Naive thymus-derived CD4-positive, alpha-beta T cell (primary cell): ENCODE results near the gene PIEZO2. TPM values are rescaled to one million over a fixed set of nuclear protein-coding genes. Genes with fewer than 3 reads are reported as not detected.

Experiments used
- ATAC-seq: fragments of 150-1000 bp; cut with Tn5 transposase; 2 replicates; pipeline ENCODE4 v1.10.0; 2021; ENCODE audit warnings: mild to moderate bottlenecking, moderate library complexity
- CTCF ChIA-PET: fragments of 350-600 bp; sonication (Branson Sonifier 250); formaldehyde crosslinking; loops from one replicate; lab custom pipeline; 2021; ENCODE audit warnings: antibody characterized with exemption; lab: Charles Lee
- POLR2A ChIA-PET: fragments of 350-600 bp; sonication (Branson Sonifier 250); formaldehyde crosslinking; loops from one replicate; lab custom pipeline; 2021; ENCODE audit warnings: antibody characterized with exemption, inconsistent platforms; lab: Charles Lee
- DNase-seq, 9 donors: peaks; one replicate each; pipeline versions ENCODE4 v3.0.0 to v3.0.0-alpha.2; 2020 to 2022; ENCODE audit warnings: mixed read lengths in 1 of 9
- H3K27ac ChIP-seq: one replicate; pipeline ENCODE4 v1.7.0; 2013; ENCODE audit warnings: mild to moderate bottlenecking, low read depth, low read length, moderate library complexity
- H3K27me3 ChIP-seq, 2 donors: one replicate each; pipeline ENCODE4 v1.7.0; 2013; ENCODE audit warnings: low read length in 2 of 2, mild to moderate bottlenecking in 2 of 2, moderate library complexity in 2 of 2; ENCODE audit not compliant: control insufficient read depth in 2 of 2, insufficient read depth in 2 of 2
- H3K36me3 ChIP-seq, 3 experiments: 1 replicate in 2 of 3; 2 replicates in 1 of 3; pipeline ENCODE4 v1.7.0; 2013; ENCODE audit warnings: low read length in 3 of 3, mild to moderate bottlenecking in 3 of 3, moderate library complexity in 1 of 3; ENCODE audit not compliant: insufficient read depth in 3 of 3, control insufficient read depth in 2 of 3
- H3K4me1 ChIP-seq, 2 donors: one replicate each; pipeline ENCODE4 v1.7.0; 2013; ENCODE audit warnings: low read length in 2 of 2, mild to moderate bottlenecking in 2 of 2, moderate library complexity in 1 of 2; ENCODE audit not compliant: control insufficient read depth in 2 of 2, insufficient read depth in 2 of 2
- H3K4me3 ChIP-seq: 2 replicates; pipeline ENCODE4 v1.7.0; 2013; ENCODE audit warnings: mild to moderate bottlenecking, low read length
- H3K9me3 ChIP-seq, 3 experiments: 1 replicate in 2 of 3; 2 replicates in 1 of 3; pipeline ENCODE4 v1.7.0; 2013; ENCODE audit warnings: low read length in 3 of 3; ENCODE audit not compliant: control insufficient read depth in 2 of 3
- H3K27ac Mint-ChIP-seq, 9 donors: one replicate each; pipeline ENCODE4 v1.8.0; 2020 to 2022; ENCODE audit warnings: mixed read lengths in 9 of 9, mild to moderate bottlenecking in 8 of 9, moderate library complexity in 5 of 9, inconsistent platforms in 2 of 9
- H3K27me3 Mint-ChIP-seq, 5 donors: one replicate each; pipeline ENCODE4 v1.8.0; 2021 to 2022; ENCODE audit warnings: mixed read lengths in 5 of 5, mild to moderate bottlenecking in 1 of 5
- H3K36me3 Mint-ChIP-seq, 5 donors: one replicate each; pipeline ENCODE4 v1.8.0; 2020 to 2022; ENCODE audit warnings: mixed read lengths in 5 of 5, mild to moderate bottlenecking in 3 of 5, inconsistent platforms in 1 of 5
- H3K4me1 Mint-ChIP-seq, 7 donors: one replicate each; pipeline ENCODE4 v1.8.0; 2020 to 2022; ENCODE audit warnings: mixed read lengths in 7 of 7, mild to moderate bottlenecking in 3 of 7, inconsistent platforms in 1 of 7
- H3K4me3 Mint-ChIP-seq, 10 donors: one replicate each; pipeline ENCODE4 v1.8.0; 2020 to 2022; ENCODE audit warnings: mild to moderate bottlenecking in 10 of 10, mixed read lengths in 10 of 10, moderate library complexity in 6 of 10, inconsistent platforms in 2 of 10
- H3K9me3 Mint-ChIP-seq, 11 donors: one replicate each; pipeline ENCODE4 v1.8.0; 2020 to 2022; ENCODE audit warnings: mixed read lengths in 11 of 11, mild to moderate bottlenecking in 4 of 11, inconsistent platforms in 1 of 11, moderate library complexity in 1 of 11
- intact Hi-C, 2 donors: fragments of 100-400 bp; cut with micrococcal nuclease; formaldehyde crosslinking; loops; one replicate each; pipeline ENCODE4 v1.15.1; 2023
- polyA plus RNA-seq, 2 donors: library from polyadenylated mRNA; unstranded; fragments of 300-500 nt; fragmentation: Illumina TruSeq; gene quantifications; one replicate each; pipeline ENCODE4 v1.2.3, GENCODE V29; 2021
- total RNA-seq, 6 experiments: library from RNA in 5 of 6; stranded (reverse) in 5 of 6; gene quantifications; 1 replicate in 5 of 6; 2 replicates in 1 of 6; pipeline ENCODE4 v1.2.3 and lab custom pipeline; 2021 to 2026

PIEZO2 gene
- total and polyA plus RNA-seq, 7 experiments from 2014 or later = not detected

DNA sequence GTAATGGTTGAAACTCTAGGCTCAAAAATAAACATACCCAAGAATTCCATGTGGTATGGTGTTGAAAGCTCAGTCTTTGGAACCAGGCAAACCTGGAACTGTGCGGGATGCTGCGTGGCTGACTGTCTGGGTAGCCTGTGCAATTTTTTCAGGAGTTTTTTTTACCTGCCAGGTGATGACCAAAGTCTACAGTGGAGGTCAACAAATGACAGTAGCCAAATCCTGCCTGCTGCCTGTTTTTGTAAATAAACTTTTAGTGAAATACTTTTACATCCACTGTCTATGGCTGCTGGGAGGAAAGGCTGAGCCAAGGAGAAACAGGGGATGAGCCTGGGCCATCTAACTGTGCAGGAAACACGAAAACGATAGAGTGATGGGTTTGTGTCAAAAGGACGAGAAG lies 240.6 kb downstream of the PIEZO2 start:
- ChIA-PET POLR2A (no interaction called here), CTCF (no interaction called here)
- Histone ChIP-seq H3K4me3 (no peak overlapping the region), H3K27me3 (no peaks in the 10 kb centered on the region), H3K9me3 (no peaks in the 10 kb centered on the region), H3K4me1 (no peaks in the 10 kb centered on the region), H3K36me3 (no peaks in the 10 kb centered on the region), H3K27ac (no peak overlapping the region)
- intact Hi-C loops = no loop called here
- Mint-ChIP-seq H3K27ac (no peak overlapping the region), H3K4me3 (no peak overlapping the region), H3K9me3 (peaks cover 0 to 3% (median 0%) of the 10 kb centered on the region in 11 donors), H3K27me3 (peaks cover 0 to 10% (median 0%) of the 10 kb centered on the region in 5 donors), H3K36me3 (no peaks in the 10 kb centered on the region), H3K4me1 (peaks cover 0 to under 1% (median 0%) of the 10 kb centered on the region in 7 donors)
- DNase-seq (no peak), ATAC-seq (no peak)

DNA sequence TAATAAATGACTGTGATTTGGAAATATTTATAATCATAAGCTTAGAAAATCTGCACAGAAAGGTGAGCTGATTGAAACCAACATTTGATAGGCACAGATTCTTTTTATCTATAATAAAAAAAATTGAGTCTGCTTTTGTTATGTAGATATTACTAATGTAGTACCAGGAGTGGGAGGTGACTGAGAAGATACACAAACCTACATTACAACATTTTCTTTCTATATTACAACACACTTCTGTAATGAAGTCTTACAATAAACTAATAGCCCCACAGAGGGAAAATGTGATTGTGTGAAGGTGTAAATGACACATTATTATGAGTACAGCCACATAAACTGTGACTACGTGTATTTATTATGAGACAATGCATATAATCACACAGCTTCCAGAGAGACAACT lies 241.6 kb downstream of the PIEZO2 start:
- Histone ChIP-seq H3K27me3 (no peaks in the 10 kb centered on the region), H3K4me3 (no peak overlapping the region), H3K4me1 (no peaks in the 10 kb centered on the region), H3K27ac (no peak overlapping the region), H3K36me3 (no peaks in the 10 kb centered on the region), H3K9me3 (no peaks in the 10 kb centered on the region)
- DNase-seq = no peak
- ATAC-seq = no peak
- intact Hi-C loops = no loop called here
- Mint-ChIP-seq H3K27me3 (peaks cover 0 to 11% (median 0%) of the 10 kb centered on the region in 5 donors), H3K9me3 (peaks cover 0 to 3% (median 0%) of the 10 kb centered on the region in 11 donors), H3K4me1 (peaks cover 0 to 1% (median 0%) of the 10 kb centered on the region in 7 donors), H3K36me3 (no peaks in the 10 kb centered on the region), H3K4me3 (no peak overlapping the region), H3K27ac (no peak overlapping the region)
- CTCF ChIA-PET = no interaction called here
- POLR2A ChIA-PET = interaction anchor here (0.7 kb wide), 1 partner anchor 33 kb away, joined by 3 read pairs; no protein-coding TSS in a partner anchor

DNA sequence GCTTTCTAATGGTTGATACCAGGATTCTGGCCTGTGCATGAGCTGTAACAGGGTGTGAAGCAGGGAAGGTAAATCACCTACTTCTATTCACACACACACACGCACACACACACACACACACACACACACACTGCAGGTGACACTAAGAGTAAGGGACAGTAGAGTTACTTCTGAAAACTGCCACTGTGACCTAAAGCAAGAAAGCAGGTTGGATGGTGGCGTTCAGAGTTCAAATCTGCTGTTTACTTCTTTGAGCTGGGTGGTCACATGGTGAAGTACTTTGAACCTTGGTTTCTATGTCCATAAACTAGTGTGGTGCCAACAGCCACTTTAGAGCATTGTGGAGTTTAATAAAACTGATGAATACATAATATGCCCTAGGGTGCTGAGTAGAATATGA lies 248.0 kb downstream of the PIEZO2 start:
- DNase-seq (no peak), ATAC-seq (no peak)
- Histone ChIP-seq H3K9me3 (no peaks in the 10 kb centered on the region), H3K27me3 (no peaks in the 10 kb centered on the region), H3K4me1 (no peaks in the 10 kb centered on the region), H3K4me3 (no peak overlapping the region), H3K36me3 (no peaks in the 10 kb centered on the region), H3K27ac (no peak overlapping the region)
- CTCF ChIA-PET = no interaction called here
- POLR2A ChIA-PET = no interaction called here
- intact Hi-C loops = no loop called here
- Mint-ChIP-seq H3K9me3 (no peaks in the 10 kb centered on the region), H3K27ac (no peak overlapping the region), H3K36me3 (no peaks in the 10 kb centered on the region), H3K4me1 (peaks cover 0 to 1% (median 0%) of the 10 kb centered on the region in 7 donors), H3K4me3 (no peak overlapping the region), H3K27me3 (peaks cover 0 to 14% (median 0%) of the 10 kb centered on the region in 5 donors)

DNA sequence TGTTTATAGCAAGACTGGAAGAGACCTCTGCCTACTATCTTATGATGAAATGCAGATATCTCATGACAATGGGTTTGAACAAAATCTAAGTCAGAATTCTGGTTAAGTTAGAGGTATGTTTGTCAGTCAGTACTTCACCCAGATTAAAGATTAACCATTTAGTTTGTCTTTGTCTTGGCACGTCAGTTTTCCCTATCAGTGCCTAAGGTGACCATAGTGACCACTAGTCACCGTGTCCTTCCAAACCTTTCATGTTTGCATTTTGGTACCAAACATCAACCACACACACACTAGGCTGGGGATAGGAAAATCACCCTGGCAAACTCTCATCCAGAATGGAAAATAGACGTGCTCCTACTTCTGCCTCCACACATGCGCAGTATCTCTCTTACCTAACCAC lies 248.9 kb downstream of the PIEZO2 start:
- Histone ChIP-seq H3K4me3 (no peak overlapping the region), H3K27ac (no peak overlapping the region), H3K9me3 (no peaks in the 10 kb centered on the region), H3K27me3 (no peaks in the 10 kb centered on the region), H3K36me3 (no peaks in the 10 kb centered on the region), H3K4me1 (no peaks in the 10 kb centered on the region)
- Mint-ChIP-seq H3K27me3 (peaks cover 0 to 14% (median 0%) of the 10 kb centered on the region in 5 donors), H3K27ac (no peak overlapping the region), H3K9me3 (no peaks in the 10 kb centered on the region), H3K36me3 (no peaks in the 10 kb centered on the region), H3K4me1 (peaks cover 0 to 1% (median 0%) of the 10 kb centered on the region in 7 donors), H3K4me3 (no peak overlapping the region)
- POLR2A ChIA-PET = no interaction called here
- no peak for ATAC-seq
- DNase-seq = no peak
- intact Hi-C loops = no loop called here
- CTCF ChIA-PET = no interaction called here

DNA sequence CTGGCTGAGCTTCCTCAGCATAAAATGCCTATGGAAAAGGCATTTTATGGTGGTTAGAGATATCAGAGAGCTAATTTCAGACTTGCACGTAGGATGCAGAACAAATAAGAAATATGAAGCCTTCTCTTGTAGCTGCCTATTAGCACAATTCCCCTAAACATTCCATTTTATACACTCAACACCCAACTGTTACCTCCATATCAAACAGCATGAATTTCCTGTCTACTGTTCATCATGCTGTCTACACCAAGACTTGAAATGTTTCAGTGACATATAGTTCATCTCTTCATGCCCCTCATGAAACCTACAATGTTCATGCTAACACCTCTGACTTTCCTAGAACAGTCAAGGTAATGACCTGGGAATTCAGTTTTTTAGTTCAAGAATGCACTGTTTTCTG lies 249.9 kb downstream of the PIEZO2 start:
- no peaks in the 10 kb centered on the region for H3K4me1 ChIP-seq
- intact Hi-C loops = no loop called here
- H3K9me3 Mint-ChIP-seq = no peaks in the 10 kb centered on the region
- H3K27me3 Mint-ChIP-seq = peaks cover 0 to 11% (median 0%) of the 10 kb centered on the region in 5 donors
- H3K36me3 Mint-ChIP-seq = no peaks in the 10 kb centered on the region
- no peak for DNase-seq
- ATAC-seq = no peak
- H3K36me3 ChIP-seq = no peaks in the 10 kb centered on the region
- H3K27ac Mint-ChIP-seq = no peak overlapping the region
- peaks cover 0 to 4% (median 0%) of the 10 kb centered on the region in 7 donors for H3K4me1 Mint-ChIP-seq
- POLR2A ChIA-PET = no interaction called here
- H3K9me3 ChIP-seq = no peaks in the 10 kb centered on the region
- no peak overlapping the region for H3K4me3 Mint-ChIP-seq
- H3K27me3 ChIP-seq = no peaks in the 10 kb centered on the region
- H3K4me3 ChIP-seq = no peak overlapping the region
- CTCF ChIA-PET = no interaction called here
- no peak overlapping the region for H3K27ac ChIP-seq

DNA sequence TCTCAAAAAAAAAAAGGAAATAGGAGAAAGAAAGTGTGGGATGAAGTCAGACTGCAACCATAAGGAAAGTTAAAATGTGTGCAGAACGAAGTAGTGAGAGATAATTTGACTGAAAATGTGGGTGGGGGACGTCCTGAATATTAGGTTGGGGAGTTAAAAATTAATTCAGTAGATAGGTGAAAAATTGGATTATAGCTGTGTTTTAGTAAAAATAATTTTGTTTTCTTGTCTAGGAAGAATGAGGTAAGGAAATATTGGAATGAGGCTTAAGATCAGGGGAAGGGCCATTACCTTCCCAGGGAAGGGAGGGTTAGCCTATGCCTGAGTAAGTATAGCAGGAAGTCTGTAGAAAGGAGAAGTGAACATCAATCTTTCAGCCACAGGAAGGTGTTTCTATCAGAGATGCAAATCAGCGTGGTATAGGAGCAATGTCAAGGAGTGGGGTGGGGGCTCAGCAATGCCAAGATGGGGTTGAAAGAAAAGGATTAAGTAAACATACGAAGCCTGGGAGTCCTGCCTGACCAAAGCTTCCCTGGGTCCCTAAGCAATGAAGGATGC lies 250.9 kb downstream of the PIEZO2 start:
- ATAC-seq = no peak
- Mint-ChIP-seq H3K9me3 (peaks cover 0 to 1% (median 0%) of the 10 kb centered on the region in 11 donors), H3K36me3 (no peaks in the 10 kb centered on the region), H3K4me3 (no peak overlapping the region), H3K27ac (no peak overlapping the region), H3K4me1 (peaks cover 0 to 6% (median 0%) of the 10 kb centered on the region in 7 donors), H3K27me3 (peaks cover 0 to 11% (median 0%) of the 10 kb centered on the region in 5 donors)
- no peak overlapping the region for H3K4me3 ChIP-seq
- H3K9me3 ChIP-seq = no peaks in the 10 kb centered on the region
- intact Hi-C loops = no loop called here
- no peaks in the 10 kb centered on the region for H3K36me3 ChIP-seq
- H3K4me1 ChIP-seq = no peaks in the 10 kb centered on the region
- CTCF ChIA-PET = no interaction called here
- H3K27me3 ChIP-seq = no peaks in the 10 kb centered on the region
- POLR2A ChIA-PET = no interaction called here
- no peak for DNase-seq
- no peak overlapping the region for H3K27ac ChIP-seq

DNA sequence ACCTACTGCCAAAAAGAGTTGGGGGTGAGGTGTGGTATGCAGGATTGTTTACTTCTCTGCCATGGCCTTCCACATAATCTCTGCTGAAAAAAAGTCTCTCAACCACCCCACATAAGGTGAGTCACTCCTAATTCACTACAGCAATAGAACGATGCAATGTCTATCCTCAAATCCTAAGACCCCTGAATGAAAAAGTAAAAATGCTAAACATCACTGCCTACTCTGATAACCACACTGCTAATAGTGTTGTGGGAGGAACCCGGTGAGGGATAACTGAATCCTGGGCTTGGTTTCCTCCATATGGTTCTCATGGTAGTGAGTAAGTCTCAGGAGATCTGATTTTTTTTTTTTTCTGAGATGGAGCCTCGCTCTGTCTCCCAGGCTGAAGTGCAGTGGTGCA lies 252.5 kb downstream of the PIEZO2 start:
- H3K4me1 ChIP-seq = no peaks in the 10 kb centered on the region
- no peaks in the 10 kb centered on the region for H3K36me3 Mint-ChIP-seq
- no peaks in the 10 kb centered on the region for H3K36me3 ChIP-seq
- no peaks in the 10 kb centered on the region for H3K27me3 ChIP-seq
- no peaks in the 10 kb centered on the region for H3K9me3 ChIP-seq
- POLR2A ChIA-PET = no interaction called here
- H3K4me1 Mint-ChIP-seq = peaks cover 0 to 6% (median 0%) of the 10 kb centered on the region in 7 donors
- no peak overlapping the region for H3K4me3 ChIP-seq
- H3K27me3 Mint-ChIP-seq = peaks cover 0 to 12% (median 4%) of the 10 kb centered on the region in 5 donors
- DNase-seq = no peak
- peaks cover 0 to 1% (median 0%) of the 10 kb centered on the region in 11 donors for H3K9me3 Mint-ChIP-seq
- no peak overlapping the region for H3K27ac ChIP-seq
- H3K4me3 Mint-ChIP-seq = no peak overlapping the region
- intact Hi-C loops = no loop called here
- no peak overlapping the region for H3K27ac Mint-ChIP-seq
- CTCF ChIA-PET = no interaction called here
- no peak for ATAC-seq
